NCI-H446 (cell line): ENCODE data around the gene NIPAL4.
"Not testable (repeated sequence)": the region's sequence is repeated elsewhere in the genome, so short reads cannot be mapped to it uniquely, and the experiment has no call there.

Experiments used
- DNase-seq, 2 experiments: peaks; one replicate each; lab custom pipeline; 2025; lab: John Stamatoyannopoulos, UW

The NIPAL4 gene

GRCh38 chr5:157463081-157463480 is 3.1 kb downstream of the NIPAL4 start:
- DNase-seq = no peak

DNA sequence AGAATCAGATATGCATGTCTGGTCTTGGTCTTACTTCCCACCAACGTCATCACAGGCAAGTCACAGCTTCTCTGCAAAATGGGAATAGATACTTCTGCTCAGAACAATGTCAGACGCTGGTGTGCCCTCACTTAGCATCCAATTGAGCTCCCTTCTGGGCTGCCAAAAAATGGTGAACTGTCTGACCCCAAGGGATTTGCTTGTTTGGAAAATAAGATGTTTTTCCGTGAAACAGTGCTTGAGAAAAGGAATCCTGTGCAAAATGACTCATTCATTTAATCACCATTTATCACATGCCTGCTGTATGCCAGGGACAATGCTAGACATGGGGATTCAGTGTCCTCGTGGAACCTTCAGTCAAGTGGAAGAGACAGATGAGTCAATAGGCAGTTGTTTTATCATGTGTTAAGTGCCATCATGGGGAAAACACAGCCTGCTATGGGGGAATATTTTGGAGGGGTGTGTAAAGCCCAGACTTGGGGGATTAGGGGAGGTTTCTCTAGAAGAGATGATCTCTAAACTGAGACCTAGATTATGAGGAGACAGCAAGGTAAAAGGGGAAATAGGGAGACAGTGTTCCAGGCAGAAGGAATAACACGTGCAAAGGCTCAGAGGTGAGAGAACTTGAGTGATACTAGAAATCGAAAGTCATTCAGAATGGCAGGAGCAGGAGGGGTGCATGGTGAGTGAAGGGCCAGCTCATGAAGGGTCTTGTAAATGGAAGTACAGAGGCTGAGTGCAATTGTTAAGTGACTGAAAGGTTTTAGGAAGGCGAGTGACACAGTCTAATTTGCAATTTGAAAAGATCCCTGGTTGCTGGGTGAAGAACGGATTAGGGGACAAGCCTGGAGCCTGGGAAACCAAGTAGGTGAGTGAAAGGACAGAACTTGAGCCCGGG is 3.9 kb downstream of the NIPAL4 start:
- no peak for DNase-seq

DNA sequence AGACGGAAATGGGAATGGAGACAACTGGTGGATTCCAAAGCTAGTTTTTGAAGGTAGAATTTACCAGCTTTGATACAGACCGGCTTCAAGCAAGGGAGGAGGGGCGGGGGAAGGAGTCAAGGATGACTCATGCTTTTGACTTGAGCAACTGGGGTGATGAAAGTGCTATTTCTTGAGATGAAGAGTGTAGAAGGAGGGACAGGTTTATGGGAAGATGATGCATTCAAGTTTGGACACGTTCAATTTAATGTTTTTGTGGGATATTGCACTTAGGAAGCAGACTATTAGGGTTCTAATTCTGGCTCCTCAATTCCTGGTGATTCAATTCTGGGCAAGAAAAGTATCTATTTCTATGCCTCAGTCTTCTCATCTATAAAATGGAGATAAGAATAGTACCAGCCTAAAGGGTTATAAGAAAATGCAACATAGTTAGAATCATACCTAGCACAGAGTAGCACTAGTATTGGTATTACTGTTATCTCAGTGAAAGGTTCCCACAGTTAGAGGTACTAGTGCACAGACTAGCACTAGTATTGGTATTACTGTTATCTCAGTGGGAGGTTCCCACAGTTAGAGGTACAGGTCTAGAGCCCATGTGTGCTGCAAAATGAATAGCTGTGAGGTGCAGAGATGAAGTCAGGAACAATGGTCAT is 4.6 kb downstream of the NIPAL4 start:
- DNase-seq = no peak

DNA sequence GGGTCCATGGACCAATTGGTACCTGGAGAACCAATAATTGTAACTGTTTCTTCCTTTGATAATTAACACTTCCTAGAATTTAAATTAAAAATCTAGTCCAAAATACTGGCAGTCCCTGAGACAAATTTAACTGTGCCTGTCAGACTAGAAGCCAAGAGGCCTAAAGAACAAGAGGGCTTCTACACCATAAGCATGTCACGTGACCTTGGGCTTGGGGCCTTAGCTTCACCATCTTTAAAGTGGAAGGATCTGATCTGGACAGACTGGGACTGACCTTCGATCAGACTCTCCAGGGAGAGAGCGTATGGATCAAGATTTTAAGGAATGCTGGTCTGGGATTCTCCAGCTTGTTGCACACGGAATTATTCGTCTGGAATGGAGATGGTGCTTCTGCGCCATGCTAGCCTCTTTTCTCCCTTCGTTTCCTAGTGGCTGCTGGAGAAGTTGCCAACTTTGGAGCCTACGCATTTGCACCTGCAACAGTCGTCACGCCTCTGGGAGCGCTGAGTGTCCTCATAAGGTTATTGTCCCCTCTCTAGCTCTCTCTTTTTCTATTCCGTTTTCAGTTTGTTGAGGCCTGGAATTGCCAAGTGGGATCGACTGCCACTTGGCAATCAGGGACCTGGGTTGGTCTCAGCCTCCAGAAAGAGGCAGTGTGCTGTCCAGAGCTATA is 8.4 kb downstream of the NIPAL4 start:
- DNase-seq = no peak

- DNase-seq = no peak
Observed at GRCh38 chr5:157469073-157469472, 9.1 kb downstream of the NIPAL4 start.

DNA sequence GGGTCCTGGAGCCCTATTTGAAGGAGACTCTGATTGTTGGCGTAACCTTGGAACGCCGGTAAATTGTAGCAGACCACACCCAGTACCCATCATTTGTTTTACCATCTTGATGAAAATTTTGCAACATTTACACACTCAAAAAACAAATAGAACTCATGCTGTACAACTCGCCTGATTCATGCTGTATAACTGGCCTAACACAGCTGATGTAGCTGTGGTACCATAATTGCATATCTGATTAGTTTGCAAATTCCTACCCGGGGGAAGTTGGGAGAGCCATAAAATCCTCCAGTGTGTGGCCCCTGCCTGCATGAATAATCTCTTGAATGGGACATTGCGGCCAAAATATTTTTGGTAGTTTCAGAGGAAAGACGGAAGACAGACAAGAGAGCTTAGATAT is 9.7 kb downstream of the NIPAL4 start:
- DNase-seq = no peak

DNA sequence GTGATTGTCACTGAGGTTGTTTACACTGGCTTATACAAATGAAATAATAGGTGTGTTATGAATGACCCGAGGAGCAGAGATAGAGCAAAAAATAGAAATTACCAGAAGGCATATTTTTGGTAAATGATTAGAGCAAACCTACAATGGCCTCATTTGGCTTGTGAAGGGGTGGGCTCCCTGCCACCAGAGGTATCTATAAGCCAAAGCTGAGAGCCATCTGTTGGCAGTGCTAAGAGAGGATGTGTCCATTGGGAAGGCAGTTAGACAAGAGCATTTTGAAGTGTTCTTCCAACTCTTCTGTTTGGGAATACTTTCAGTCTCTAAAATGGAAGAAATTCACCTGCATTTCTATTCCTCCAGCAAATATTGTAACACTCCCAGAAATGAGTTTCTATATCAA is 10.6 kb downstream of the NIPAL4 start:
- DNase-seq = peak; percentile 44 to 73

GRCh38 chr5:157471709-157472108 is 11.7 kb downstream of the NIPAL4 start:
- DNase-seq = peak in 1 of 2 experiments; percentile 31

GRCh38 chr5:157473383-157474320 is 13.6 kb downstream of the NIPAL4 start:
- peak in 1 of 2 experiments; percentile 61 for DNase-seq

GRCh38 chr5:157475432-157475831 is 15.4 kb downstream of the NIPAL4 start:
- DNase-seq = no peak

DNA sequence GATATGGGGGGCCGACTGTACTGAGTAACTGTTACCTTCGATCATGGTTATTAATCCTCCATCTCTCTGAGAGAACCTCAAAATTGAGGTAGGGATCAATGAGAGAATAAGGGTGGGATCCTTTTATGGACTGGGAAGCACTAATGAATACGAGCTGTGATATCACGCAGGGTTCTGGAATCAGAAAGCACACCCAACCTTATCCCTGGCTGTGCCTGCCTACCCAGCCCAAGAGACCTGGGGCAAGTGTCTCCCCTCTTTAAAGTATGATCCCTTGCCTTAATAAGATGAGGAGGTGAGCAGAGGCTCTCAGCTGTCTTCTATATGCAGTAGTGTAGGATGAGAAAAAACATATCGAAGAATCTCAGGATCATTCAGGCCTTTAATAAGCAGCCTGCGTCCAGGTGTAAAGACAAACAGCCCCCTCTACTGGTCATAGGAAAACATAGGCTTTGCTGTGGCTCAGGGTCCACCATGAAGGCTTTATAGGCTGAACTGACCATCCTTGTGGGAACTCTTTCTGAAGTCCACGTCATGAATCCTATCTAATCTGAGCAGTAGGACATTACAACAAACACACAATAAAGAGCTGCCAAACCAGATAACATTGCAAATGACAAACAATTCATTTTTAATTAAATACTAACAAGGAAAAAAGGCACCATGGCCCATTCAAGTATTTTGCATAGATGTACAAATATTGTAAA is 16.8 kb downstream of the NIPAL4 start:
- peak; percentile 19 to 79 for DNase-seq

DNA sequence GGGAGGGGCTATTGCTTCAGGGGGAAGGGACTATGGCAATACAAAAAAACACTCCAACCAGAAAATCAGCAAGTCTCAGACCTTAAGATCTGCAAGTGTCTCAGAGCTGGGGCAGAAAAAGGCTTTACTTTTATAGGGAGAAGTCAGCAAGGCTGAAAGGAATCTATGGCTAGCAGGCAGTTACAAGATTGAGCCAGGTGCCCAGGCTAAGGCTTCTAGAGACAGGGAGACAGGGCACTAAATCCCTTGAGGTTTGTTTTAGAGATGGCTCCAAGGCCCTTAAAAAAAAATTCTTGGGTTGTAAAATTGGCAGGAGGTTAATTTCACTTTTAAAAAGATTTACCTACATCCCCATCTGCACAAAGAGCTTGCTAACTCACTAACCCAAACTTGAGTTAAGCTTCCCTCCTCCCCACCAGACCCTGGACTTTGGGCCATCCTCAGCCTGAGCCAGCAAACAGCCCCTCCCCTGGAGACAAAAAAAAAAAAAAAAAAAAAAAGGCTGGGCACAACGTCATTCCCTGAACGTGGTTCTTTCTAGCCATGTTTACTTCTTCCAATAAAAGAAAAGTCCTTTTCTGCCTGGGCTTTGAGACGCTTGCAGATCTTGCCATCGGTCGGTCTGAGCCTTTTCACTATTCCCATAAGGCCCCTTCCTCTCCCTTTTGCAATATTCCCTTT is 17.9 kb downstream of the NIPAL4 start:
- no peak for DNase-seq

DNA sequence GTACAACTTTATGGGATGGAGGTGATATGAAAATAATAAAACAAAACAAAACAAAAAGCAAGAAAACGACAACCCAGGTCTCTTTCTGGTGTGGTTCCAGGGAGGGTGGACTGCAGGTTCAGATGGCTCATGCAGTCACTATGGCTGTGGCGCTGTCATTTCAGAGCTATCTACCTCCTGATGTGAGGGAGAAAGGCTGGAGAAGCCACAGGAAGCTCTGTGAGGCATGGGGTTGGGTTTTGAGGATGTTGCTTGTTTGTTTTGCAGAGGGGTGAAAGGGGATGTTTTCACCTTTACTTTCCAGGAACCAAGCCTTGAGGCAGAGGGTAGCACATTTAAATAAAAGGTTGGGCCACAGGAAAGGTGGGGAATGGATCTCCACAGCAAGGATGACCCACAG is 18.7 kb downstream of the NIPAL4 start:
- DNase-seq = no peak

- no peak for DNase-seq
Observed at GRCh38 chr5:157479166-157479565, 19.2 kb downstream of the NIPAL4 start.

DNA sequence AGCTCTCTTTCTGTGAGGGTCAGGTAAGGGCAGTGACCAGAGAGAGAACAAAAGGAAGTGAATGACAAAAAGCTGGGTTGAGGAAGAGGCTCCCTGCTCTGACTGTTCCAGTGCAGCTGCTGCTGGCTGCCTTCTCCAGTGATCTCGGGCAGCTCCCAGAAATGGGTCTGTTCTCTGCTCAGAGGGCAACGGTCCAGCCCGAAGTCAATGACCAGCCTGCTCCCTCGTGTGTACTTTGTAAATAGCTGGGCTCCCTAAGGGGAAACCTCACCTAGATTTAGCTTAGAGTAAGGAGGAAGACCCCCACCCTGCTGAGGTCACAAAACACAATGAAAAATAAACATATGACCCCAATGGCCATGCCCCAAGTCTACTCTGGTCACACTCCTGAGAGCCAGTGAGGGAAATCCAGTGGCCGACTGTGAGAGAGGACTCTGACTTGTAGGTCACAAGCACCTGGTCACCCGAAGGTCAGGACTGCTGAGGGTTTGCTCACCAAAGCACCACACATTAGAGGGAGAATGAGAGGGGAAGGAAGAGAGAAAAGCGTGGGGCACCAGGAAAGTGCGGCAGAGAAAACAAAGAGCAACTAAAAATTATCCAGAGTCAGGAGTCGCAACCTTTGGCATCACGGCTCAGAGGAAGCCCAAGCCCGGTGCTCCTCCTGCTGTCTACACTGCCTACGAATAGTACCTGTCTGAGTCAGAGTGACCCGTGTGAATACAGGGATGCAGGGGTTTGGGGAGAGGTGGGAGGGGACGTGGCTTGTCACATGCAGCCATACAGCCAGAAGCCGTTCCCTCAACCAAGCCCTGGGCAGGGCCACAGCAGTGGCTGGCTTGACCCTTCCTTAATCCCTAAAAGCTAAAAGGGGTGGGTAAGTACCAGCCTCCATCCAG is 19.8 kb downstream of the NIPAL4 start:
- no peak for DNase-seq

DNA sequence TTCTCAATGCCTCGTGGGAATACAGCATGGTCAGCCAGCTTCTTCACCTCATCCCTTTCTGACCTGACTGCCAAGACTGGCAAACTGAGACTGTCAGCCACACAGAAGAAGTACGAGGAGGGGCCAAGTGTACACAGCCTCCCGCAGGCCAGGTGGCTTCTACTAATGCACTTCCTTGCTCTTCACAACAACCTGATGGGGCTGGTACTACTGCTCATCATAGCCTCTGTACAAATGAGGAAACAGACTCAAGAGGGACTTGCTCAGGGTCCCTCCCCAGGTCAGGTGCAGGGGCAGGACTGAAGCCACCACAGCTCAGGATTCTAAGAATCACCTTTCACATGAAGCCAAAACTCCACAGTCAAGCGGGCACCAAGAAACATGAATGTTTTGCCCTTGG is 21.3 kb downstream of the NIPAL4 start:
- DNase-seq = no peak

GRCh38 chr5:157481666-157482065 is 21.7 kb downstream of the NIPAL4 start:
- DNase-seq = no peak

DNA sequence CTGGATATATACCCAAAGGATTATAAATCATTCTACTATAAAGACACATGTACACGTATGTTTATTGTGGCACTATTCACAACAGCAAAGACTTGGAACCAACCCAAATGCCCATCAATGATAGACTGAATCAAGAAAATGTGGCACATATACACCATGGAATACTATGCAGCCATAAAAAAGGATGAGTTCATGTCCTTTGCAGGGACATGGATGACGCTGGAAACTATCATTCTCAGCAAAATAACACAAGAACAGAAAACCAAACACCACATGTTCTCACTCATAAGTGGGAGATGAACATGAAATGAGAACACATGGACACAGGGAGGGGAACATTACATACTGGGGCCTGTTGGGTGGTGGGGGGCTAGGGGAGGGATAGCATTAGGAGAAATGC is 22.7 kb downstream of the NIPAL4 start:
- DNase-seq = not testable (repeated sequence)

- DNase-seq = no peak
Observed at GRCh38 chr5:157484768-157485167, 24.8 kb downstream of the NIPAL4 start.
